GM12891 (cell line): Measurements from ENCODE around the gene RNFT1.
"Not testable (repeated sequence)": the region's sequence is repeated elsewhere in the genome, so short reads cannot be mapped to it uniquely, and the experiment has no call there.

ENCODE experiments used
- PAX5 ChIP-seq: IDR thresholded peaks from 2 replicates; pipeline ENCODE4 v1.6.1; 2011; ENCODE audit warnings: low read length, moderate library complexity, mild to moderate bottlenecking; ENCODE audit not compliant: insufficient read depth, severe bottlenecking
- POLR2A ChIP-seq: IDR thresholded peaks from 2 replicates; pipeline ENCODE4 v1.6.1; 2011; ENCODE audit warnings: low read depth, low read length, control low read depth
- POLR2AphosphoS5 ChIP-seq: IDR thresholded peaks from 2 replicates; pipeline ENCODE4 v1.6.1; 2011; ENCODE audit warnings: low read depth, low read length, control low read depth
- SPI1 ChIP-seq: IDR thresholded peaks from 2 replicates; pipeline ENCODE4 v1.6.1; 2011; ENCODE audit warnings: low read depth, low read length, control low read depth
- TAF1 ChIP-seq: IDR thresholded peaks from 2 replicates; pipeline ENCODE4 v1.6.1; 2011; ENCODE audit warnings: low read depth, low read length, control low read depth

DNA sequence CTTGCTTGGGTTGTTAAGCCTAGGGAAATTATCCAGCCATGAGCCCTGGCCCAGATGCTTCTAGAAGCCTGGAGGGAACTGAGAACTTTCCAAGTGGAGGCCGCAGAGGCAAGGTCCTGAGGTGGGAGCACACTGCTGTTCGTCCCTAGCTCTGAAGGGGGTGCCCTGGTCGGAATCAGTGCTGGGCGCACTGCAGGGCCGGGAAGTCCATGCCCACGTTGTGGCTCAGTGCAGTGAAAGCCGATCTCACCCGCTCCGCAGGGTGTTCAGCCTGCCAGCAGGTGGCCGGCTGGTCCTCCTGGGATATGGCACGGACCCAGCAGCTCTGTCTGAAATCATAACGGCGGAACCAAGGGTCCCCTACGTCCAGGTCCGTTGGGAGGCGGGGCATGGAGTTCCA is 43.8 kb upstream of the RNFT1 start:
- not testable (repeated sequence) for TF ChIP-seq PAX5, POLR2A, POLR2AphosphoS5, TAF1, SPI1
